Neural progenitor cell (in vitro differentiated cells): ENCODE results near the gene CNTN5. TPM values are rescaled to one million over a fixed set of nuclear protein-coding genes. Genes with fewer than 3 reads are reported as not detected.

ENCODE experiments used
- DNase-seq: peaks from one replicate; pipeline ENCODE4 v3.0.0-alpha.2; 2016; ENCODE audit warnings: low spot score
- H2AFZ ChIP-seq: fragments of 200-600 bp; sonication (generic); replicated peaks from 2 replicates; pipeline ENCODE4 v1.6.1; 2016; ENCODE audit warnings: antibody characterized with exemption
- H3F3A ChIP-seq: fragments of 200-600 bp; sonication (generic); 2 replicates; pipeline ENCODE4 v1.6.1; 2016; ENCODE audit warnings: antibody characterized with exemption, low read depth
- H3K27ac ChIP-seq: fragments of 200-600 bp; sonication (generic); 2 replicates; pipeline ENCODE4 v1.5.1; 2016; ENCODE audit warnings: mild to moderate bottlenecking
- H3K27me3 ChIP-seq: fragments of 200-600 bp; sonication (generic); 2 replicates; pipeline ENCODE4 v1.6.1; 2016; ENCODE audit warnings: mild to moderate bottlenecking, moderate library complexity
- H3K36me3 ChIP-seq: fragments of 200-600 bp; sonication (generic); 2 replicates; pipeline ENCODE4 v1.5.1; 2016
- H3K4me1 ChIP-seq: fragments of 200-600 bp; sonication (generic); 2 replicates; pipeline ENCODE4 v1.6.1; 2016; ENCODE audit warnings: mixed run types
- H3K4me2 ChIP-seq: fragments of 200-600 bp; sonication (generic); 2 replicates; pipeline ENCODE4 v1.6.1; 2016
- H3K4me3 ChIP-seq: fragments of 200-600 bp; sonication (generic); 2 replicates; pipeline ENCODE4 v1.5.1; 2016
- H3K79me2 ChIP-seq: fragments of 200-600 bp; sonication (generic); 2 replicates; pipeline ENCODE4 v1.6.1; 2016; ENCODE audit warnings: low read depth
- H3K9ac ChIP-seq: fragments of 200-600 bp; sonication (generic); 2 replicates; pipeline ENCODE4 v1.6.1; 2016
- H3K9me3 ChIP-seq: fragments of 200-600 bp; sonication (generic); 2 replicates; pipeline ENCODE4 v1.5.1; 2016; ENCODE audit warnings: low read depth
- H4K20me1 ChIP-seq: fragments of 200-600 bp; sonication (generic); 2 replicates; pipeline ENCODE4 v1.6.1; 2016; ENCODE audit warnings: low read depth
- H3K27ac Mint-ChIP-seq: 3 replicates; pipeline ENCODE4 v1.8.0; 2021; ENCODE audit warnings: mixed read lengths
- H3K27me3 Mint-ChIP-seq: 2 replicates; pipeline ENCODE4 v1.8.0; 2022; ENCODE audit warnings: low read depth, mild to moderate bottlenecking, inconsistent platforms, moderate library complexity, mixed read lengths; ENCODE audit not compliant: insufficient read depth
- H3K36me3 Mint-ChIP-seq: 3 replicates; pipeline ENCODE4 v1.8.0; 2021; ENCODE audit warnings: mixed read lengths
- H3K4me1 Mint-ChIP-seq: 3 replicates; pipeline ENCODE4 v1.8.0; 2021; ENCODE audit warnings: mixed read lengths
- H3K4me3 Mint-ChIP-seq: 3 replicates; pipeline ENCODE4 v1.8.0; 2021; ENCODE audit warnings: mild to moderate bottlenecking, moderate library complexity, mixed read lengths
- H3K9me3 Mint-ChIP-seq: 3 replicates; pipeline ENCODE4 v1.8.0; 2020; ENCODE audit warnings: mixed read lengths
- EZH2 ChIP-seq: fragments of 200-600 bp; sonication (generic); IDR thresholded peaks from 2 replicates; pipeline ENCODE4 v1.6.1; 2017; ENCODE audit warnings: antibody characterized with exemption, mild to moderate bottlenecking, moderate library complexity
- EZH2phosphoT487 ChIP-seq: fragments of 200-600 bp; sonication (generic); IDR thresholded peaks from 2 replicates; pipeline ENCODE4 v1.6.1; 2017; ENCODE audit warnings: antibody characterized with exemption
- total RNA-seq: library from RNA; depleted of rRNA; stranded (reverse); fragments of >200 nt; gene quantifications from 2 replicates; pipeline ENCODE4 v1.2.3, GENCODE V29; 2015; ENCODE audit warnings: low replicate concordance
- TF ChIP-seq, protein P1 (sequence below): fragments of 200-600 bp; sonication (generic); IDR thresholded peaks from 2 replicates; pipeline ENCODE4 v1.5.1; 2017; ENCODE audit warnings: antibody characterized with exemption, mild to moderate bottlenecking

The CNTN5 gene
- total RNA-seq, 1 donor from 2014 or later: 0.19 TPM

DNA sequence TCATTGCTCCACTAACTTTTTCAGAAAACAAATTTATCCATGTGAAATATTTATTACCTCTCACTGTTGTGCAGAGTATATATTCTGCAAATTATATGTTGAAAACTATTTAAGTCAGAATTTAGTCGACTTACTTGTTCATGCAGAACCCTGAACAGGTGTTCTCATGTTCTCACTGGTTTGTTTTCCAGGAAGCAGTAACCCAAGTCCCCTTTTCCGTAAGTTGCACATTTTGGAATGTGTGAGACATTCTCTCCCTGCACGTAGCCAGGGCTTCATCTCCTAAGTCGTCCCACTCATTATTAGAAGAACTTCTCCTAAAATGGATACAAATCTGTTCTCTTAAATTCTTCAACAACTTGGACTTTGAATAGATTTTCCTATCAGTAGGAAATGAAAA lies 524.9 kb downstream of the CNTN5 start:
- no peak for DNase-seq
- H3K27me3 ChIP-seq: no peaks in the 10 kb centered on the region
- H2AFZ ChIP-seq: no peak overlapping the region
- H3K4me1 ChIP-seq: no peaks in the 10 kb centered on the region
- TF ChIP-seq, protein P1, sequence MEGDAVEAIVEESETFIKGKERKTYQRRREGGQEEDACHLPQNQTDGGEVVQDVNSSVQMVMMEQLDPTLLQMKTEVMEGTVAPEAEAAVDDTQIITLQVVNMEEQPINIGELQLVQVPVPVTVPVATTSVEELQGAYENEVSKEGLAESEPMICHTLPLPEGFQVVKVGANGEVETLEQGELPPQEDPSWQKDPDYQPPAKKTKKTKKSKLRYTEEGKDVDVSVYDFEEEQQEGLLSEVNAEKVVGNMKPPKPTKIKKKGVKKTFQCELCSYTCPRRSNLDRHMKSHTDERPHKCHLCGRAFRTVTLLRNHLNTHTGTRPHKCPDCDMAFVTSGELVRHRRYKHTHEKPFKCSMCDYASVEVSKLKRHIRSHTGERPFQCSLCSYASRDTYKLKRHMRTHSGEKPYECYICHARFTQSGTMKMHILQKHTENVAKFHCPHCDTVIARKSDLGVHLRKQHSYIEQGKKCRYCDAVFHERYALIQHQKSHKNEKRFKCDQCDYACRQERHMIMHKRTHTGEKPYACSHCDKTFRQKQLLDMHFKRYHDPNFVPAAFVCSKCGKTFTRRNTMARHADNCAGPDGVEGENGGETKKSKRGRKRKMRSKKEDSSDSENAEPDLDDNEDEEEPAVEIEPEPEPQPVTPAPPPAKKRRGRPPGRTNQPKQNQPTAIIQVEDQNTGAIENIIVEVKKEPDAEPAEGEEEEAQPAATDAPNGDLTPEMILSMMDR: no peak
- no peak for TF ChIP-seq EZH2phosphoT487
- TF ChIP-seq EZH2: no peak
- no peaks in the 10 kb centered on the region for H3K36me3 ChIP-seq
- Mint-ChIP-seq H3K36me3 (no peaks in the 10 kb centered on the region), H3K27me3 (peaks cover 2% of the 10 kb centered on the region), H3K9me3 (no peaks in the 10 kb centered on the region), H3K27ac (no peak overlapping the region), H3K4me3 (no peak overlapping the region), H3K4me1 (no peaks in the 10 kb centered on the region)
- H3K4me2 ChIP-seq: no peak overlapping the region
- H3F3A ChIP-seq: no peaks in the 10 kb centered on the region
- H3K4me3 ChIP-seq: no peak overlapping the region
- H3K9me3 ChIP-seq: no peaks in the 10 kb centered on the region
- no peak overlapping the region for H3K27ac ChIP-seq
- no peak overlapping the region for H3K9ac ChIP-seq
- H4K20me1 ChIP-seq: no peaks in the 10 kb centered on the region
- H3K79me2 ChIP-seq: no peaks in the 10 kb centered on the region

DNA sequence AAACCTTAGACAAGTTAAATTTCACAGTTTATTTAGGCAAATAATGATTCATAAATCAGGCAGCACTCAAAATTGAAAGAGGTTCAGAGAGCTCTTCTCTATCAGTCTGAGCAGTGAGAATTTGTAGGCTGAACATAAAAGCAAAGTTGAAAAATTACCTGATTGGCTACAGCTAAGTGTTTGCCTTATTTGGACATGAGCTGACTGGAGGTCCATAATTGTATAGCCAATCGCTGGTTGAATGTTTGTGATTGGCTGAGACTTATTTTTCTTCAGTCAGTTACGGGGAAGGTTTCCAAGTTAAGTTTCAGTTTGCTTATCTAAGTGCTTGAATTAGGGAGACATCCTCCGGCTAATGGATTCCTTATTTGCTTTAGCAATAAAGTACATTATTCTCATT lies 527.5 kb downstream of the CNTN5 start:
- Mint-ChIP-seq H3K4me3 (no peak overlapping the region), H3K36me3 (no peaks in the 10 kb centered on the region), H3K27ac (no peak overlapping the region), H3K4me1 (no peaks in the 10 kb centered on the region), H3K27me3 (peaks cover 2% of the 10 kb centered on the region), H3K9me3 (no peaks in the 10 kb centered on the region)
- Histone ChIP-seq H3F3A (no peaks in the 10 kb centered on the region), H3K27ac (no peak overlapping the region), H3K36me3 (no peaks in the 10 kb centered on the region), H3K9ac (no peak overlapping the region), H3K4me1 (no peaks in the 10 kb centered on the region), H3K4me2 (no peak overlapping the region), H3K79me2 (no peaks in the 10 kb centered on the region), H4K20me1 (no peaks in the 10 kb centered on the region), H3K4me3 (no peak overlapping the region), H3K9me3 (no peaks in the 10 kb centered on the region), H3K27me3 (no peaks in the 10 kb centered on the region), H2AFZ (no peak overlapping the region)
- DNase-seq: no peak
- TF ChIP-seq EZH2phosphoT487 (no peak), EZH2 (no peak)
- TF ChIP-seq, protein P1: no peak

DNA sequence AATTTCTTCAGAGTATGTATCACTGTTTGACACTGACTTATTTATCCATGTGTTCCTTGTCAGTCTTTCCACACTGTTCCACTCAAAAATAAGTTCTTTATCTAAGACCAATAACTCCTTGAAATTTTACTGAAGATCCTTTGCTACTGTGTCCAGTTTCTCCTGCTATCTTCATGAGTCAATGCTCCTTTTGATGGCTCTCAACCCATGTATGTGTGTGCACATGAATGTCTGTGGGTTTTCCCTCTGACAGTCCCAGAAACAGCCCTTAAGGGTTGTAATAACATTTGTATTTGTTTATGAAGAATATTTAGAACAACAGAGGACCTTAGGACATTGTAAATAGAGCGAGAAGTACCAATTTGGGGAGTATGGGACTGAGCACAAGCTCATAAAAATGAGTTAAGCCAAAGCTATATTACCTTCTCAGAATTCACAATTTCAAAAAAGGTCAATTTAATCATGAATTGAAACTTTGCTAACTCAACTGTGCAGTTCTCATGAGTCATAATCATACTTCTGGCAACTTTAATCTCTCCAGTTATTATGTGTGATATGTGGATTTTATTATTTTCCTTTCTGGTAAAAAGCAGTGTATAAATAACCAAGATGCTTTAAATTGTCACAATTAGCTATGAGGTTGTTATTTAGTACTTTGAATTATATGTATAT lies 533.6 kb downstream of the CNTN5 start:
- H3K27me3 Mint-ChIP-seq: no peaks in the 10 kb centered on the region
- H3K27ac Mint-ChIP-seq: no peak overlapping the region
- Histone ChIP-seq H4K20me1 (no peaks in the 10 kb centered on the region), H3K4me1 (no peaks in the 10 kb centered on the region), H3K36me3 (no peaks in the 10 kb centered on the region), H3K27me3 (no peaks in the 10 kb centered on the region), H3K27ac (no peak overlapping the region), H3F3A (no peaks in the 10 kb centered on the region), H3K4me3 (no peak overlapping the region), H3K79me2 (no peaks in the 10 kb centered on the region), H3K4me2 (no peak overlapping the region), H3K9ac (no peak overlapping the region), H2AFZ (no peak overlapping the region), H3K9me3 (no peaks in the 10 kb centered on the region)
- no peaks in the 10 kb centered on the region for H3K4me1 Mint-ChIP-seq
- H3K4me3 Mint-ChIP-seq: no peak overlapping the region
- no peaks in the 10 kb centered on the region for H3K36me3 Mint-ChIP-seq
- TF ChIP-seq EZH2phosphoT487 (no peak), EZH2 (no peak)
- TF ChIP-seq, protein P1: no peak
- DNase-seq: no peak
- H3K9me3 Mint-ChIP-seq: no peaks in the 10 kb centered on the region
